ENCODE measurements around the gene SLC9A1.

DNA sequence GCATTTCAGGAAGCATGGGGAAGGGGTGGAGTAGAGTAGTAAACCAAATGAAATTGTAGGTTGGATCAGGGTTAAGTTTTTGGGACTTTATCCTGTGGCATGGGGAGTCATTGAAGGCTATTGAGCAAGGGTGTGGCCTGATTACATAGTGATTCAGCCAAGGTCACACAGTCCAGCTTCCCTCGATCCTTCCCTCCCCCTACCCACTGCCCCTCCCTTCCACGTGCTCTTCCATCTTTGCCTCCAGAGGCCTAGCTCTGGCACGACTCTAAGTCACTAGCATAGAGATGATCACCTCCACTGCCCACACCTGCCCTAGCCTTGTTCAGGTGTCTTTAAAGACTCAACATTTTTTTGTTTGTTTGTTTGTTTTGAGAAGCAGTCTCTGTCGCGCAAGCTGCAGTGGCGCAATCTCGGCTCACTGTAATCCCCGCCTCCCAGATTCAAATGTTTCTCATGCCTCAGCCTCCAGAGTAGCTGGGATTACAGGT lies 37.2 kb upstream of the SLC9A1 start:
- TF ChIP-seq POLR2AphosphoS5 (IDR thresholded peaks at IDR 0.05; ENCODE audit: low read depth, low read length) = no peak
- TF ChIP-seq, protein P1, sequence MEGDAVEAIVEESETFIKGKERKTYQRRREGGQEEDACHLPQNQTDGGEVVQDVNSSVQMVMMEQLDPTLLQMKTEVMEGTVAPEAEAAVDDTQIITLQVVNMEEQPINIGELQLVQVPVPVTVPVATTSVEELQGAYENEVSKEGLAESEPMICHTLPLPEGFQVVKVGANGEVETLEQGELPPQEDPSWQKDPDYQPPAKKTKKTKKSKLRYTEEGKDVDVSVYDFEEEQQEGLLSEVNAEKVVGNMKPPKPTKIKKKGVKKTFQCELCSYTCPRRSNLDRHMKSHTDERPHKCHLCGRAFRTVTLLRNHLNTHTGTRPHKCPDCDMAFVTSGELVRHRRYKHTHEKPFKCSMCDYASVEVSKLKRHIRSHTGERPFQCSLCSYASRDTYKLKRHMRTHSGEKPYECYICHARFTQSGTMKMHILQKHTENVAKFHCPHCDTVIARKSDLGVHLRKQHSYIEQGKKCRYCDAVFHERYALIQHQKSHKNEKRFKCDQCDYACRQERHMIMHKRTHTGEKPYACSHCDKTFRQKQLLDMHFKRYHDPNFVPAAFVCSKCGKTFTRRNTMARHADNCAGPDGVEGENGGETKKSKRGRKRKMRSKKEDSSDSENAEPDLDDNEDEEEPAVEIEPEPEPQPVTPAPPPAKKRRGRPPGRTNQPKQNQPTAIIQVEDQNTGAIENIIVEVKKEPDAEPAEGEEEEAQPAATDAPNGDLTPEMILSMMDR (IDR thresholded peaks at IDR 0.05 in 2 of 3, conservative IDR thresholded peaks at IDR 0.05 in 1 of 3; ENCODE audit: borderline replicate concordance in 1 of 3, insufficient read depth in 1 of 3, low read depth in 2 of 3, low read length in 2 of 3) = no peak
- TF ChIP-seq SIN3A (IDR thresholded peaks at IDR 0.05; ENCODE audit: low read depth) = no peak
- TF ChIP-seq EZH2 (IDR thresholded peaks at IDR 0.05) = no peak
- TF ChIP-seq, protein P2, sequence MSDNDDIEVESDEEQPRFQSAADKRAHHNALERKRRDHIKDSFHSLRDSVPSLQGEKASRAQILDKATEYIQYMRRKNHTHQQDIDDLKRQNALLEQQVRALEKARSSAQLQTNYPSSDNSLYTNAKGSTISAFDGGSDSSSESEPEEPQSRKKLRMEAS (IDR thresholded peaks at IDR 0.05) = peak; percentile 98
